IMR-90 (cell line): Measurements from ENCODE around the gene ST8SIA2. TPM values are rescaled to one million over a fixed set of nuclear protein-coding genes. Genes with fewer than 3 reads are reported as not detected.

ENCODE experiments used
- ATAC-seq: fragments of 200-7000 bp; cut with Tn5 transposase; 2 replicates; pipeline ENCODE4 v1.9.1; 2020; ENCODE audit warnings: low read depth, mild to moderate bottlenecking, moderate library complexity
- BruUV-seq: library from RNA; stranded (reverse); fragments of 400-500 nt; replicated peaks from 2 replicates; lab custom pipeline; 2021; lab: Mats Ljungman, UMichigan
- CTCF ChIA-PET: fragments of 300-600 bp; formaldehyde crosslinking; extraction: SDS; loops from one replicate; lab custom pipeline; 2021; ENCODE audit warnings: antibody characterized with exemption; lab: Yijun Ruan, JAX
- POLR2A ChIA-PET: fragments of 300-600 bp; sonication (Branson Sonifier 250); formaldehyde crosslinking; loops from one replicate; lab custom pipeline; 2022; ENCODE audit warnings: antibody characterized with exemption; ENCODE audit not compliant: unreplicated experiment; lab: Charles Lee
- DNase-seq: peaks from one replicate; pipeline ENCODE4 v3.0.0; 2013
- H2AFZ ChIP-seq: replicated peaks from 2 replicates; pipeline ENCODE3; 2013; ENCODE audit warnings: low read length, mild to moderate bottlenecking; ENCODE audit not compliant: poor library complexity
- H2AK5ac ChIP-seq: 2 replicates; pipeline ENCODE4 v1.6.1; 2013; ENCODE audit warnings: low read depth, low read length, inconsistent platforms
- H2AK9ac ChIP-seq: replicated peaks from 2 replicates; pipeline ENCODE3; 2013; ENCODE audit warnings: mild to moderate bottlenecking, low read depth, low read length, moderate library complexity; ENCODE audit not compliant: poor library complexity
- H2BK120ac ChIP-seq: 2 replicates; pipeline ENCODE4 v1.6.1; 2013; ENCODE audit warnings: low read depth, low read length, inconsistent platforms
- H2BK15ac ChIP-seq: 3 replicates; pipeline ENCODE4 v1.6.1; 2013; ENCODE audit warnings: low read depth, low read length, inconsistent platforms
- H2BK20ac ChIP-seq: 2 replicates; pipeline ENCODE4 v1.6.1; 2013; ENCODE audit warnings: low read depth, mild to moderate bottlenecking, inconsistent platforms, low read length, moderate library complexity
- H2BK5ac ChIP-seq: 2 replicates; pipeline ENCODE4 v1.6.1; 2013; ENCODE audit warnings: mild to moderate bottlenecking, low read depth, low read length, inconsistent platforms; ENCODE audit not compliant: poor library complexity, severe bottlenecking
- H3K14ac ChIP-seq: replicated peaks from 2 replicates; pipeline ENCODE4 v1.6.1; 2013; ENCODE audit warnings: low read depth, low read length, inconsistent platforms
- H3K18ac ChIP-seq: 2 replicates; pipeline ENCODE4 v1.6.1; 2013; ENCODE audit warnings: low read depth, low read length, control low read depth
- H3K23ac ChIP-seq: 2 replicates; pipeline ENCODE4 v1.6.1; 2013; ENCODE audit warnings: low read depth, low read length, inconsistent platforms
- H3K27ac ChIP-seq: 2 replicates; pipeline ENCODE4 v1.5.1; 2013; ENCODE audit warnings: mild to moderate bottlenecking, control low read depth, low read length; ENCODE audit not compliant: insufficient read depth
- H3K27me3 ChIP-seq: 2 replicates; pipeline ENCODE4 v1.6.1; 2013; ENCODE audit warnings: low read length; ENCODE audit not compliant: control insufficient read depth, insufficient read depth
- H3K36me3 ChIP-seq: 2 replicates; pipeline ENCODE4 v1.6.1; 2013; ENCODE audit warnings: low read length, mixed read lengths; ENCODE audit not compliant: control insufficient read depth, insufficient read depth
- H3K4ac ChIP-seq: 2 replicates; pipeline ENCODE4 v1.6.1; 2013; ENCODE audit warnings: low read depth, low read length, inconsistent platforms
- H3K4me1 ChIP-seq: 2 replicates; pipeline ENCODE4 v1.6.1; 2013; ENCODE audit warnings: low read length, mixed read lengths; ENCODE audit not compliant: control insufficient read depth, insufficient read depth
- H3K4me2 ChIP-seq: 2 replicates; pipeline ENCODE4 v1.6.1; 2013; ENCODE audit warnings: low read depth, mild to moderate bottlenecking, control low read depth, low read length, moderate library complexity
- H3K4me3 ChIP-seq: 2 replicates; pipeline ENCODE4 v1.5.1; 2013; ENCODE audit warnings: low read depth, mild to moderate bottlenecking, control low read depth, low read length, moderate library complexity; ENCODE audit not compliant: insufficient read depth
- H3K56ac ChIP-seq: 2 replicates; pipeline ENCODE4 v1.6.1; 2013; ENCODE audit warnings: low read length, inconsistent platforms; ENCODE audit not compliant: insufficient read depth; ENCODE audit errors: extremely low read depth
- H3K79me1 ChIP-seq, 2 experiments: 2 replicates each; pipeline ENCODE4 v1.6.1; 2013; ENCODE audit warnings: low read length in 2 of 2, inconsistent platforms in 1 of 2, low read depth in 1 of 2
- H3K9ac ChIP-seq: 2 replicates; pipeline ENCODE4 v1.6.1; 2013; ENCODE audit warnings: low read depth, low read length, control low read depth
- H3K9me1 ChIP-seq: 2 replicates; pipeline ENCODE4 v1.6.1; 2013; ENCODE audit warnings: low read length, inconsistent platforms; ENCODE audit not compliant: insufficient read depth
- H3K9me3 ChIP-seq: 2 replicates; pipeline ENCODE4 v1.6.1; 2013; ENCODE audit warnings: low read length; ENCODE audit not compliant: control insufficient read depth, insufficient read depth
- H4K20me1 ChIP-seq: 2 replicates; pipeline ENCODE4 v1.6.1; 2013; ENCODE audit warnings: low read length, inconsistent platforms; ENCODE audit not compliant: insufficient read depth
- H4K5ac ChIP-seq: 2 replicates; pipeline ENCODE4 v1.6.1; 2013; ENCODE audit warnings: mild to moderate bottlenecking, low read depth, low read length, control low read depth
- H4K8ac ChIP-seq, 2 experiments: 2 replicates each; pipeline ENCODE4 v1.6.1; 2013; ENCODE audit warnings: low read depth in 2 of 2, low read length in 2 of 2, control low read depth in 1 of 2, inconsistent platforms in 1 of 2
- H4K91ac ChIP-seq: 2 replicates; pipeline ENCODE4 v1.6.1; 2013; ENCODE audit warnings: low read depth, low read length, inconsistent platforms; ENCODE audit not compliant: insufficient read depth
- BHLHE40 ChIP-seq: fragments of 150-350 bp; IDR thresholded peaks from 2 replicates; pipeline ENCODE4 v1.6.1; 2016; ENCODE audit warnings: mild to moderate bottlenecking, low read depth, low read length
- CEBPB ChIP-seq: IDR thresholded peaks from 2 replicates; pipeline ENCODE4 v1.6.1; 2012; ENCODE audit warnings: low read depth, low read length, improper control_type of control experiment
- CTCF ChIP-seq: conservative IDR thresholded peaks from 2 replicates; pipeline ENCODE4 v1.5.1; 2012; ENCODE audit warnings: mild to moderate bottlenecking, low read depth, low read length, improper control_type of control experiment
- MAZ ChIP-seq: IDR thresholded peaks from 2 replicates; pipeline ENCODE4 v1.6.1; 2012; ENCODE audit warnings: low read depth, mild to moderate bottlenecking, low read length, improper control_type of control experiment, moderate library complexity, borderline replicate concordance
- NFE2L2 ChIP-seq: fragments of 150-350 bp; IDR thresholded peaks from 2 replicates; pipeline ENCODE4 v1.6.1; 2016; ENCODE audit warnings: low read depth, mild to moderate bottlenecking, low read length
- RAD21 ChIP-seq: IDR thresholded peaks from 2 replicates; pipeline ENCODE4 v1.6.1; 2012; ENCODE audit warnings: low read length, improper control_type of control experiment
- RCOR1 ChIP-seq: IDR thresholded peaks from 2 replicates; pipeline ENCODE4 v1.6.1; 2012; ENCODE audit warnings: mild to moderate bottlenecking, low read length, improper control_type of control experiment; ENCODE audit not compliant: insufficient replicate concordance
- SMC3 ChIP-seq: fragments of 150-350 bp; IDR thresholded peaks from 2 replicates; pipeline ENCODE4 v1.6.1; 2016; ENCODE audit warnings: low read depth, mild to moderate bottlenecking, antibody characterized with exemption, low read length, moderate library complexity
- USF2 ChIP-seq: fragments of 150-350 bp; IDR thresholded peaks from 2 replicates; pipeline ENCODE4 v1.6.1; 2017; ENCODE audit warnings: mild to moderate bottlenecking, antibody characterized with exemption, low read length, low read depth
- WGBS, 2 experiments: methylation state at CpG; one replicate each; pipeline versions ENCODE4 v1.1.5 to v1.1.7; 2013; ENCODE audit warnings: missing lambda C conversion rate in 2 of 2; ENCODE audit not compliant: insufficient read length in 1 of 2; ENCODE audit errors: extremely low coverage in 2 of 2; 5-methylcytosine and 5-hydroxymethylcytosine counted together
- dilution Hi-C: fragments of 300-500 bp; cut with HindIII; formaldehyde crosslinking; loops from one replicate; pipeline ENCODE4 v1.14.3; 2018; ENCODE audit warnings: low sequenced_read_pairs; ENCODE audit not compliant: unreplicated experiment
- in situ Hi-C: fragments of 300-500 bp; cut with MboI; formaldehyde crosslinking; loops from 3 replicates; pipeline ENCODE4 v1.14.3; 2019; ENCODE audit warnings: low sequenced_read_pairs, inconsistent platforms, mixed read lengths
- intact Hi-C: fragments of 100-400 bp; cut with micrococcal nuclease; formaldehyde crosslinking; loops from 2 replicates; pipeline ENCODE4 v1.10.0; 2022
- polyA plus RNA-seq, 3 experiments: library from polyadenylated mRNA; depleted of rRNA; stranded (reverse); fragments of >200 nt; gene quantifications; 2 replicates each; pipeline ENCODE4 v1.2.3, GENCODE V29; 2012; ENCODE audit warnings: low replicate concordance in 1 of 3
- total RNA-seq: library from RNA; depleted of rRNA; stranded (reverse); fragments of >200 nt; gene quantifications from 2 replicates; pipeline ENCODE4 v1.2.3, GENCODE V29; 2012
- TF ChIP-seq, protein P1 (sequence below): fragments of 150-350 bp; IDR thresholded peaks from 2 replicates; pipeline ENCODE4 v1.6.1; 2016; ENCODE audit warnings: low read depth, mild to moderate bottlenecking, low read length, moderate library complexity, borderline replicate concordance

The ST8SIA2 gene
- total and polyA plus RNA-seq, 2 of the 4 experiments (the other 2 are of a cell fraction), result not detected

GRCh38 chr15:92443381-92443780, 49.7 kb downstream of the ST8SIA2 start:
- H3K36me3 ChIP-seq, result no peaks in the 10 kb centered on the region
- no peak for TF ChIP-seq MAZ
- no peak for TF ChIP-seq CTCF
- no peak for TF ChIP-seq USF2
- TF ChIP-seq CEBPB, result no peak
- TF ChIP-seq, protein P1, sequence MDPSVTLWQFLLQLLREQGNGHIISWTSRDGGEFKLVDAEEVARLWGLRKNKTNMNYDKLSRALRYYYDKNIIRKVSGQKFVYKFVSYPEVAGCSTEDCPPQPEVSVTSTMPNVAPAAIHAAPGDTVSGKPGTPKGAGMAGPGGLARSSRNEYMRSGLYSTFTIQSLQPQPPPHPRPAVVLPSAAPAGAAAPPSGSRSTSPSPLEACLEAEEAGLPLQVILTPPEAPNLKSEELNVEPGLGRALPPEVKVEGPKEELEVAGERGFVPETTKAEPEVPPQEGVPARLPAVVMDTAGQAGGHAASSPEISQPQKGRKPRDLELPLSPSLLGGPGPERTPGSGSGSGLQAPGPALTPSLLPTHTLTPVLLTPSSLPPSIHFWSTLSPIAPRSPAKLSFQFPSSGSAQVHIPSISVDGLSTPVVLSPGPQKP, result no peak
- no peak for TF ChIP-seq BHLHE40
- no peak for TF ChIP-seq SMC3
- TF ChIP-seq NFE2L2, result no peak
- TF ChIP-seq RAD21, result no peak
- TF ChIP-seq RCOR1, result no peak
- H2AK5ac ChIP-seq, result no peak overlapping the region
- no peak overlapping the region for H3K18ac ChIP-seq
- WGBS, 2 experiments, result 66% methylated on average over 3 of the region's 3 CpGs; no CpG with 5 or more reads in 1 of the 2 experiments
- H3K27ac ChIP-seq, result no peak overlapping the region
- peaks cover 4% of the 10 kb centered on the region; the same call in 1 of the 2 replicates for H3K9me3 ChIP-seq
- no peak overlapping the region for H2BK120ac ChIP-seq
- H3K9me1 ChIP-seq, result no peaks in the 10 kb centered on the region
- no peak overlapping the region for H2BK15ac ChIP-seq
- H3K4ac ChIP-seq, result no peak overlapping the region
- H4K8ac ChIP-seq, result no peak overlapping the region
- H3K4me3 ChIP-seq, result no peak overlapping the region
- dilution Hi-C loops (no loop called here), in situ Hi-C loops (no loop called here), intact Hi-C loops (no loop called here)
- H2AK9ac ChIP-seq, result no peak overlapping the region
- H4K5ac ChIP-seq, result no peak overlapping the region
- H3K27me3 ChIP-seq, result no peaks in the 10 kb centered on the region
- no peak overlapping the region for H2AFZ ChIP-seq
- no peak overlapping the region for H4K91ac ChIP-seq
- no peaks in the 10 kb centered on the region for H3K4me1 ChIP-seq
- no peak overlapping the region for H3K14ac ChIP-seq
- DNase-seq (no peak), ATAC-seq (no peak)
- H3K79me1 ChIP-seq, result no peaks in the 10 kb centered on the region
- H2BK5ac ChIP-seq, result no peak overlapping the region
- POLR2A ChIA-PET, result no interaction called here
- no peak overlapping the region for H3K23ac ChIP-seq
- no peak overlapping the region for H3K9ac ChIP-seq
- H2BK20ac ChIP-seq, result no peak overlapping the region
- no TSS peak for BruUV-seq
- no peaks in the 10 kb centered on the region for H4K20me1 ChIP-seq
- H3K4me2 ChIP-seq, result no peak overlapping the region
- CTCF ChIA-PET, result no interaction called here
- no peak overlapping the region for H3K56ac ChIP-seq
